WTC11 (cell line): ENCODE measurements around the gene ABCG4. TPM values are rescaled to one million over a fixed set of nuclear protein-coding genes. Genes with fewer than 3 reads are reported as not detected.
"Not testable (repeated sequence)": the region's sequence is repeated elsewhere in the genome, so short reads cannot be mapped to it uniquely, and the experiment has no call there.

Experiments used
- ATAC-seq: fragments of 200-7000 bp; cut with Tn5 transposase; 2 replicates; pipeline ENCODE4 v1.10.0; 2021; ENCODE audit warnings: mild to moderate bottlenecking, moderate library complexity
- CTCF ChIA-PET: fragments of 300-600 bp; sonication (Branson Sonifier 250); formaldehyde crosslinking; loops from one replicate; lab custom pipeline; 2021; ENCODE audit warnings: antibody characterized with exemption; lab: Charles Lee
- POLR2A ChIA-PET: fragments of 350-600 bp; sonication (Branson Sonifier 250); formaldehyde crosslinking; loops from one replicate; lab custom pipeline; 2021; ENCODE audit warnings: antibody characterized with exemption; lab: Charles Lee
- DNase-seq: peaks from one replicate; pipeline ENCODE4 v3.0.0; 2021; ENCODE audit warnings: low spot score
- H3K27ac Mint-ChIP-seq: 2 replicates; pipeline ENCODE4 v1.8.0; 2021; ENCODE audit warnings: mixed read lengths
- H3K27me3 Mint-ChIP-seq: 2 replicates; pipeline ENCODE4 v1.8.0; 2021; ENCODE audit warnings: low read depth, mild to moderate bottlenecking, moderate library complexity, mixed read lengths
- H3K36me3 Mint-ChIP-seq: 2 replicates; pipeline ENCODE4 v1.8.0; 2021; ENCODE audit warnings: mixed read lengths
- H3K4me1 Mint-ChIP-seq: 2 replicates; pipeline ENCODE4 v1.8.0; 2022; ENCODE audit warnings: mixed read lengths
- H3K4me3 Mint-ChIP-seq: 2 replicates; pipeline ENCODE4 v1.8.0; 2021; ENCODE audit warnings: mild to moderate bottlenecking, moderate library complexity, mixed read lengths
- H3K9me3 Mint-ChIP-seq: 2 replicates; pipeline ENCODE4 v1.8.0; 2021; ENCODE audit warnings: mixed read lengths
- ESRRA ChIP-seq: sonication (generic); formaldehyde crosslinking; IDR thresholded peaks from 2 replicates; pipeline ENCODE4 v1.8.1; 2022; ENCODE audit warnings: mild to moderate bottlenecking, missing genetic modification reagents, borderline replicate concordance
- FOXK1 ChIP-seq: sonication (generic); formaldehyde crosslinking; IDR thresholded peaks from 2 replicates; pipeline ENCODE4 v1.8.0; 2022; ENCODE audit warnings: mild to moderate bottlenecking, moderate library complexity, missing genetic modification reagents
- HMGA2 ChIP-seq: fragments of 250-450 bp; sonication (Bioruptor Pico); IDR thresholded peaks from 2 replicates; pipeline ENCODE4 v1.4.0; 2021; ENCODE audit warnings: mild to moderate bottlenecking, moderate library complexity
- KAT7 ChIP-seq: sonication (generic); formaldehyde crosslinking; IDR thresholded peaks from 2 replicates; pipeline ENCODE4 v1.8.1; 2023; ENCODE audit warnings: missing genetic modification reagents, mild to moderate bottlenecking, borderline replicate concordance
- NFE2L1 ChIP-seq: sonication (generic); formaldehyde crosslinking; IDR thresholded peaks from 2 replicates; pipeline ENCODE4 v1.8.1; 2023; ENCODE audit warnings: missing genetic modification reagents
- NR1H2 ChIP-seq: sonication (generic); formaldehyde crosslinking; IDR thresholded peaks from 2 replicates; pipeline ENCODE4 v1.9.0; 2021; ENCODE audit warnings: mild to moderate bottlenecking, moderate library complexity, missing genetic modification reagents
- NR2C2 ChIP-seq: sonication (generic); formaldehyde crosslinking; IDR thresholded peaks from 2 replicates; pipeline ENCODE4 v1.8.0; 2022; ENCODE audit warnings: mild to moderate bottlenecking, missing genetic modification reagents
- RELA ChIP-seq: sonication (generic); formaldehyde crosslinking; IDR thresholded peaks from 2 replicates; pipeline ENCODE4 v1.8.1; 2022; ENCODE audit warnings: missing genetic modification reagents, mild to moderate bottlenecking, borderline replicate concordance
- RORB ChIP-seq: fragments of 250-450 bp; sonication (Bioruptor Pico); IDR thresholded peaks from 2 replicates; pipeline ENCODE4 v1.9.0; 2021; ENCODE audit warnings: mild to moderate bottlenecking
- SP1 ChIP-seq: sonication (generic); formaldehyde crosslinking; conservative IDR thresholded peaks from 2 replicates; pipeline ENCODE4 v1.8.1; 2022; ENCODE audit warnings: missing genetic modification reagents
- TCF7 ChIP-seq: sonication (generic); formaldehyde crosslinking; IDR thresholded peaks from 2 replicates; pipeline ENCODE4 v1.8.0; 2022; ENCODE audit warnings: mild to moderate bottlenecking, low read depth, missing genetic modification reagents, moderate library complexity
- ZNF121 ChIP-seq: sonication (generic); formaldehyde crosslinking; IDR thresholded peaks from 2 replicates; pipeline ENCODE4 v1.8.0; 2023; ENCODE audit warnings: missing genetic modification reagents
- ZNF317 ChIP-seq: sonication (generic); formaldehyde crosslinking; IDR thresholded peaks from 2 replicates; pipeline ENCODE4 v1.8.1; 2023; ENCODE audit warnings: low read depth, mild to moderate bottlenecking, moderate library complexity, missing genetic modification reagents, borderline replicate concordance
- ZNF396 ChIP-seq: fragments of 250-450 bp; sonication (Bioruptor Pico); IDR thresholded peaks from 2 replicates; pipeline ENCODE4 v1.8.0; 2021; ENCODE audit warnings: mild to moderate bottlenecking, moderate library complexity, borderline replicate concordance
- ZNF423 ChIP-seq: fragments of 250-450 bp; sonication (Bioruptor Pico); IDR thresholded peaks from 2 replicates; pipeline ENCODE4 v2.1.2; 2022; ENCODE audit warnings: mild to moderate bottlenecking, moderate library complexity
- total RNA-seq: library from RNA; stranded (reverse); gene quantifications from 3 replicates; pipeline ENCODE4 v1.2.3, GENCODE V29; 2021
- TF ChIP-seq, protein P1 (sequence below): sonication (generic); formaldehyde crosslinking; IDR thresholded peaks from 2 replicates; pipeline ENCODE4 v1.8.0; 2022; ENCODE audit warnings: mild to moderate bottlenecking, missing genetic modification reagents
- TF ChIP-seq, protein P2 (sequence below): sonication (generic); formaldehyde crosslinking; IDR thresholded peaks from 2 replicates; pipeline ENCODE4 v1.8.0; 2022; ENCODE audit warnings: mild to moderate bottlenecking, missing genetic modification reagents
- TF ChIP-seq, protein P3 (sequence below): sonication (generic); formaldehyde crosslinking; IDR thresholded peaks from 2 replicates; pipeline ENCODE4 v1.8.0; 2022; ENCODE audit warnings: mild to moderate bottlenecking, missing genetic modification reagents
- TF ChIP-seq, protein P4 (sequence below): fragments of 250-450 bp; sonication (Bioruptor Pico); IDR thresholded peaks from 2 replicates; pipeline ENCODE4 v1.9.0; 2021; ENCODE audit warnings: moderate library complexity, mild to moderate bottlenecking, inconsistent platforms, borderline replicate concordance

Gene ABCG4
- total RNA-seq, 1 experiment from 2014 or later, result 4.4 TPM

DNA sequence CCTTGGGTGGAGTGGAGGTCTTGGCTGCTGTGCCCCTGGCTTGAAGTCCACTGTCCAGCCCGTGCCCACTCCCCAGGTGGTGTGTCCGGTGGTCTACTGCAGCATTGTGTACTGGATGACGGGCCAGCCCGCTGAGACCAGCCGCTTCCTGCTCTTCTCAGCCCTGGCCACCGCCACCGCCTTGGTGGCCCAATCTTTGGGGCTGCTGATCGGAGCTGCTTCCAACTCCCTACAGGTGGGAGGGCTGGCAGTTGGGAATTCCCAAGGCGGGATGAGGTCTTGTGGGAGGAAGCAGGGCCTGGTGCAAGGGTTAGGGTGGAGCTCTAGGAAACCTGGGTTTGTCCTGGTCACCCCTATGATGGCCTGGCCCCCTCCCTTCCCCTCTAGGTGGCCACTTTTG, 11.3 kb downstream of the ABCG4 start (continued):
- TF ChIP-seq, protein P1, sequence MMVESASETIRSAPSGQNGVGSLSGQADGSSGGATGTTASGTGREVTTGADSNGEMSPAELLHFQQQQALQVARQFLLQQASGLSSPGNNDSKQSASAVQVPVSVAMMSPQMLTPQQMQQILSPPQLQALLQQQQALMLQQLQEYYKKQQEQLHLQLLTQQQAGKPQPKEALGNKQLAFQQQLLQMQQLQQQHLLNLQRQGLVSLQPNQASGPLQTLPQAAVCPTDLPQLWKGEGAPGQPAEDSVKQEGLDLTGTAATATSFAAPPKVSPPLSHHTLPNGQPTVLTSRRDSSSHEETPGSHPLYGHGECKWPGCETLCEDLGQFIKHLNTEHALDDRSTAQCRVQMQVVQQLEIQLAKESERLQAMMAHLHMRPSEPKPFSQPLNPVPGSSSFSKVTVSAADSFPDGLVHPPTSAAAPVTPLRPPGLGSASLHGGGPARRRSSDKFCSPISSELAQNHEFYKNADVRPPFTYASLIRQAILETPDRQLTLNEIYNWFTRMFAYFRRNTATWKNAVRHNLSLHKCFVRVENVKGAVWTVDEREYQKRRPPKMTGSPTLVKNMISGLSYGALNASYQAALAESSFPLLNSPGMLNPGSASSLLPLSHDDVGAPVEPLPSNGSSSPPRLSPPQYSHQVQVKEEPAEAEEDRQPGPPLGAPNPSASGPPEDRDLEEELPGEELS, result no peak
- no peak for TF ChIP-seq ESRRA (CRISPR knock-in tag)
- TF ChIP-seq, protein P2, sequence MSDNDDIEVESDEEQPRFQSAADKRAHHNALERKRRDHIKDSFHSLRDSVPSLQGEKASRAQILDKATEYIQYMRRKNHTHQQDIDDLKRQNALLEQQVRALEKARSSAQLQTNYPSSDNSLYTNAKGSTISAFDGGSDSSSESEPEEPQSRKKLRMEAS, result no peak
- TF ChIP-seq FOXK1 (CRISPR knock-in tag), result no peak
- no peak for TF ChIP-seq NFE2L1 (CRISPR knock-in tag)
- no peak for TF ChIP-seq HMGA2 (CRISPR knock-in tag)
- TF ChIP-seq RORB, result no peak
- TF ChIP-seq RELA (CRISPR knock-in tag), result no peak

DNA sequence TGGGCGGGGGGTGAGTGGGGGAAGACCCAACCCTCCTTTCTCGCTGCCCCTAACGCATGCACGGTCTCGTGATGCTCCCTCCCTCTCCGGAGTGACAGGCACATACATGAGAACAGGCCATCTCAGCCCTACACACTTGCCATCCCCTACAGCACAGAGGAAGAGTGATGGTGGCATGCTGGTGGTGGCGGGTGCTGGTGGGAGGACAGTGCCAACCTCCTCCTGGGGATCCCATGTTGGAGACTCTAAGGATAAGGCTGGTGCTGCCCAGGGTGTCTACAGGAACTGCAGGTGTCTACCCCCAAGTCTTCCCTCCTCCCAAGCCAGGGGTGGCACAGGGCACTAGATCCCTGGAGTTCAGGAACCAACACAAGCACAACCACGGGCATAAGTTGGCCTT, 13.0 kb downstream of the ABCG4 start:
- H3K4me3 Mint-ChIP-seq, result no peak overlapping the region
- TF ChIP-seq NFE2L1 (CRISPR knock-in tag) (no peak), NR2C2 (CRISPR knock-in tag) (no peak), SP1 (CRISPR knock-in tag) (no peak), ZNF396 (CRISPR knock-in tag) (no peak)
- TF ChIP-seq, all 79 proteins: peak for 0
- CTCF ChIA-PET, result no interaction called here
- Mint-ChIP-seq H3K4me1 (peaks cover 15% of the 10 kb centered on the region), H3K27me3 (no peaks in the 10 kb centered on the region; the same call in 1 of the 2 replicates), H3K27ac (no peak overlapping the region), H3K36me3 (no peaks in the 10 kb centered on the region), H3K9me3 (no peaks in the 10 kb centered on the region)
- POLR2A ChIA-PET, result no interaction called here
- ATAC-seq, result no peak
- DNase-seq, result no peak

DNA sequence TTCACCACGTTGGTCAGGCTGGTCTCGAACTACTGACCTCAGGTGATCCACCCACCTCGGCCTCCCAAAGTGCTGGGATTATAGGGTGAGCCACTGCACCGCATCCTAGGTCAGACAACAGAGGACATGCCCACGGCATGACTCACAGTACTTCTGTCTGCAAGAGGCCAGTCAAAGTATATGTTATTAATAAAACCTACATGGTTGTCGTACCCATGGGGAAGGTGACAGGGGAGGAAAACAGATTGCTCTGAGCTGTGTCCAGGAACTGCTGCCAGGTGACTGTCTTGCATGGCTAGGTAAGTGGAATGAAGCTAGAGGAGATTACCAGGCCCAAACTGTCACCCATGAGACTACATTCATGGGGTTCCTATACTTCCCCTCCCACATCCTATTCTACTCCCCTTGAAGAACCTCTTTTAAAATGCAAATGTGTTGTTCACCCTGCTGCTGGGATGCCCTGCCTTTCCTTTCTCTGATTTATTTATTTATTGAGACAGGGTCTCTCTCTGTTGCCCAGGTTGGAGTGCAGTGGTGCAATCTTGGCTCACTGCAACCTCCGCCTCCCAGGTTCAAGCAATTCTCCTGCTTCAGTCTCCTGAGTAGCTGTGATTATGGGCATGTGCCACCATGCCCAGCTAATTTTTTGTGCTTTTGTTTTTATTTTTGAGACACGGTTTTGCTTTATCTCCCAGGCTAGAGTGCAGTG, 17.7 kb downstream of the ABCG4 start:
- no peak overlapping the region for H3K27ac Mint-ChIP-seq
- DNase-seq (no peak), ATAC-seq (no peak)
- no peaks in the 10 kb centered on the region for H3K27me3 Mint-ChIP-seq
- ChIA-PET CTCF (interaction anchor here (1.0 to 4.7 kb wide), 7 partner anchors 10 to 171 kb away, joined by 3 to 18 read pairs (median 4); partner anchors contain the start of gene HINFP), POLR2A (no interaction called here)
- no peak overlapping the region for H3K4me3 Mint-ChIP-seq
- H3K4me1 Mint-ChIP-seq, result peaks cover 22% of the 10 kb centered on the region
- TF ChIP-seq TCF7 (CRISPR knock-in tag) (no peak), ZNF121 (peak; percentile 67; the same call in 1 of the 2 replicates), ZNF396 (CRISPR knock-in tag) (no peak), NR1H2 (CRISPR knock-in tag) (no peak), ZNF317 (CRISPR knock-in tag) (no peak), KAT7 (CRISPR knock-in tag) (no peak), ZNF423 (CRISPR knock-in tag) (no peak)
- TF ChIP-seq, protein P3, sequence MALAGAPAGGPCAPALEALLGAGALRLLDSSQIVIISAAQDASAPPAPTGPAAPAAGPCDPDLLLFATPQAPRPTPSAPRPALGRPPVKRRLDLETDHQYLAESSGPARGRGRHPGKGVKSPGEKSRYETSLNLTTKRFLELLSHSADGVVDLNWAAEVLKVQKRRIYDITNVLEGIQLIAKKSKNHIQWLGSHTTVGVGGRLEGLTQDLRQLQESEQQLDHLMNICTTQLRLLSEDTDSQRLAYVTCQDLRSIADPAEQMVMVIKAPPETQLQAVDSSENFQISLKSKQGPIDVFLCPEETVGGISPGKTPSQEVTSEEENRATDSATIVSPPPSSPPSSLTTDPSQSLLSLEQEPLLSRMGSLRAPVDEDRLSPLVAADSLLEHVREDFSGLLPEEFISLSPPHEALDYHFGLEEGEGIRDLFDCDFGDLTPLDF, result no peak
- TF ChIP-seq, protein P4, sequence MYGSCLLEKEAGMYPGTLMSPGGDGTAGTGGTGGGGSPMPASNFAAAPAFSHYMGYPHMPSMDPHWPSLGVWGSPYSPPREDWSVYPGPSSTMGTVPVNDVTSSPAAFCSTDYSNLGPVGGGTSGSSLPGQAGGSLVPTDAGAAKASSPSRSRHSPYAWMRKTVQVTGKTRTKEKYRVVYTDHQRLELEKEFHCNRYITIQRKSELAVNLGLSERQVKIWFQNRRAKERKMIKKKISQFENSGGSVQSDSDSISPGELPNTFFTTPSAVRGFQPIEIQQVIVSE, result no peak
- no peaks in the 10 kb centered on the region for H3K36me3 Mint-ChIP-seq
- H3K9me3 Mint-ChIP-seq, result no peaks in the 10 kb centered on the region

DNA sequence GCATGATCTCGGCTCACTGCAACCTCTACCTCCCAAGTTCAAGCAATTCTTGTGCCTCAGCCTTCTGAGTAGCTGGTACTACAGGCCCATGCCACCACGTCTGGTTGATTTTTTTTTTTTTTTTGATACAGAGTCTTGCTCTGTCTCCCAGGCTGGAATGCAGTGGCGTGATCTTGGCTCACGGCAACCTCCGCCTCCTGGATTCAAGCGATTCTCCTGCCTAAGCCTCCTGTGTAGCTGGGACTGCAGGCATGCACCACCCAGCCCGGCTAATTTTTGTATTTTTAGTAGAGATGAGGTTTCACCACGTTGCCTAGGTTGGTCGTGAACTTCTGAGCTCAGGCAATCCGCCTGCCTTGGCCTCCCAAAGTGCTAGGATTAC, 18.2 kb downstream of the ABCG4 start:
- H3K4me1 Mint-ChIP-seq, result peaks cover 22% of the 10 kb centered on the region
- ATAC-seq, H3K36me3 Mint-ChIP-seq, H3K4me3 Mint-ChIP-seq, H3K9me3 Mint-ChIP-seq, POLR2A ChIA-PET, H3K27me3 Mint-ChIP-seq, H3K27ac Mint-ChIP-seq, DNase-seq: not testable (repeated sequence)
- CTCF ChIA-PET, result interaction anchor here (1.0 to 4.7 kb wide), 6 partner anchors 11 to 171 kb away, joined by 3 to 18 read pairs (median 4); partner anchors contain the start of gene HINFP
